HEK293T (cell line): ENCODE measurements around the gene SUB1.
"Not testable (repeated sequence)": the region's sequence is repeated elsewhere in the genome, so short reads cannot be mapped to it uniquely, and the experiment has no call there.

Experiments
- CTCF ChIA-PET: fragments of 350-600 bp; formaldehyde crosslinking; extraction: SDS; loops from one replicate; lab custom pipeline; 2021; ENCODE audit warnings: antibody characterized with exemption, inconsistent platforms; lab: Yijun Ruan, JAX
- POLR2A ChIA-PET: fragments of 350-600 bp; formaldehyde crosslinking; extraction: SDS; loops from one replicate; lab custom pipeline; 2020; ENCODE audit warnings: antibody characterized with exemption, inconsistent platforms; lab: Yijun Ruan, JAX
- DNase-seq: peaks from one replicate; pipeline ENCODE4 v3.0.0; 2012; ENCODE audit warnings: mixed read lengths; ENCODE audit errors: extremely low spot score
- ARNT ChIP-seq: fragments of 450-650 bp; IDR thresholded peaks from 2 replicates; pipeline ENCODE4 v1.6.1; 2017; ENCODE audit warnings: mild to moderate bottlenecking
- BHLHE40 ChIP-seq: fragments of 450-650 bp; IDR thresholded peaks from 2 replicates; pipeline ENCODE4 v1.6.1; 2016; ENCODE audit warnings: mild to moderate bottlenecking, moderate library complexity, borderline replicate concordance
- CTBP1 ChIP-seq: fragments of 450-650 bp; IDR thresholded peaks from 2 replicates; pipeline ENCODE4 v1.6.1; 2016; ENCODE audit warnings: borderline replicate concordance
- ELF4 ChIP-seq: fragments of 450-650 bp; IDR thresholded peaks from 2 replicates; pipeline ENCODE4 v1.6.1; 2017; ENCODE audit warnings: antibody characterized with exemption
- FOXA1 ChIP-seq: fragments of 450-650 bp; IDR thresholded peaks from 2 replicates; pipeline ENCODE4 v1.6.1; 2016; ENCODE audit warnings: mild to moderate bottlenecking
- FOXK2 ChIP-seq: fragments of 450-650 bp; IDR thresholded peaks from 2 replicates; pipeline ENCODE4 v1.6.1; 2016; ENCODE audit warnings: mild to moderate bottlenecking
- FOXM1 ChIP-seq: fragments of 450-650 bp; IDR thresholded peaks from 2 replicates; pipeline ENCODE4 v1.6.1; 2017; ENCODE audit warnings: mild to moderate bottlenecking, borderline replicate concordance
- HDGF ChIP-seq: fragments of 450-650 bp; IDR thresholded peaks from 2 replicates; pipeline ENCODE4 v1.6.1; 2017; ENCODE audit warnings: antibody characterized with exemption, borderline replicate concordance
- L3MBTL2 ChIP-seq: fragments of 450-650 bp; conservative IDR thresholded peaks from 2 replicates; pipeline ENCODE4 v1.6.1; 2016; ENCODE audit warnings: mild to moderate bottlenecking
- LEF1 ChIP-seq: fragments of 450-650 bp; IDR thresholded peaks from 2 replicates; pipeline ENCODE4 v1.6.1; 2017; ENCODE audit warnings: mild to moderate bottlenecking, borderline replicate concordance
- NFRKB ChIP-seq: fragments of 450-650 bp; IDR thresholded peaks from 2 replicates; pipeline ENCODE4 v1.6.1; 2016; ENCODE audit warnings: mild to moderate bottlenecking, moderate library complexity
- PKNOX1 ChIP-seq: fragments of 450-650 bp; IDR thresholded peaks from 2 replicates; pipeline ENCODE4 v1.6.1; 2016
- SP1 ChIP-seq: fragments of 450-650 bp; IDR thresholded peaks from 2 replicates; pipeline ENCODE4 v1.6.1; 2017
- SUZ12 ChIP-seq: fragments of 450-650 bp; IDR thresholded peaks from 2 replicates; pipeline ENCODE4 v1.6.1; 2016; ENCODE audit warnings: mild to moderate bottlenecking
- TARDBP ChIP-seq: fragments of 450-650 bp; IDR thresholded peaks from 2 replicates; pipeline ENCODE4 v1.6.1; 2016
- ZNF384 ChIP-seq: fragments of 450-650 bp; IDR thresholded peaks from 2 replicates; pipeline ENCODE4 v1.6.1; 2016

Gene SUB1

GRCh38 chr5:32563614-32564013 lies 21.7 kb upstream of the SUB1 start:
- CTCF ChIA-PET: no interaction called here
- POLR2A ChIA-PET: no interaction called here
- DNase-seq: no peak
- no peak for TF ChIP-seq NFRKB
- TF ChIP-seq FOXK2: no peak
- TF ChIP-seq ARNT: no peak
- no peak for TF ChIP-seq LEF1
- TF ChIP-seq ELF4: no peak
- TF ChIP-seq FOXM1: no peak
- TF ChIP-seq L3MBTL2: no peak
- TF ChIP-seq PKNOX1: no peak
- TF ChIP-seq CTBP1: no peak
- no peak for TF ChIP-seq SP1
- TF ChIP-seq FOXA1: no peak
- TF ChIP-seq BHLHE40: no peak
- no peak for TF ChIP-seq HDGF
- no peak for TF ChIP-seq SUZ12
- TF ChIP-seq TARDBP: no peak
- TF ChIP-seq ZNF384: no peak

DNA sequence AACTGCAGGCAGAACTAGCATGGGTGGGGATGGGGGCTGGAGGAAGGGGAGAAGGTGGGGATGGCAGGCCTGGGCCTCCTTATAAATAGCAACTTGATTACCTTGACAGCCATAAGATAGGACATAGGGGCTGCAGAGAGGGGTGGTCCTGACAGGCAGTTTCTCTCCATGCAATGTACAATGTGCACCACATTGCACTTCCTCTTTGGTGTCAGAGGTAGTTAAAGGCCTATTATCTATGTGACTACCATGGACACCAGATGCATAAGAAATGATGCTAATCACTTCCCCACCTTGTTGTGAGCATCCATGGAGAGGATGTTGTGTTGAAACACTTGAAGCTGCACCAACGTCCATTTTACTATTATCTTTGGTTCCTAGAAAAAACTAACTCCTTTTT lies 20.2 kb upstream of the SUB1 start:
- no peak for DNase-seq
- POLR2A ChIA-PET: no interaction called here
- TF ChIP-seq ARNT: no peak
- TF ChIP-seq FOXK2: no peak
- no peak for TF ChIP-seq LEF1
- no peak for TF ChIP-seq TARDBP
- no peak for TF ChIP-seq FOXM1
- no peak for TF ChIP-seq FOXA1
- TF ChIP-seq CTBP1: no peak
- no peak for TF ChIP-seq SUZ12
- no peak for TF ChIP-seq SP1
- no peak for TF ChIP-seq ZNF384
- TF ChIP-seq L3MBTL2: no peak
- CTCF ChIA-PET: no interaction called here

- ChIA-PET POLR2A (interaction anchor here (0.9 kb wide), 1 partner anchor 19 kb away, joined by 3 read pairs; the partner anchor contains the start of gene SUB1), CTCF (interaction anchor here (0.5 kb wide), 1 partner anchor 24 kb away, joined by 3 read pairs; no protein-coding TSS in a partner anchor)
- TF ChIP-seq HDGF (no peak), BHLHE40 (no peak), LEF1 (no peak), ZNF384 (no peak), FOXM1 (no peak), FOXK2 (no peak), L3MBTL2 (no peak), ELF4 (no peak), SP1 (no peak), SUZ12 (no peak)
- no peak for DNase-seq
Measured at GRCh38 chr5:32566319-32567111, 18.8 kb upstream of the SUB1 start.

- POLR2A ChIA-PET: no interaction called here
- CTCF ChIA-PET: no interaction called here
- no peak for DNase-seq
- TF ChIP-seq FOXA1 (no peak), FOXK2 (no peak), NFRKB (no peak), PKNOX1 (no peak), ARNT (no peak), FOXM1 (no peak), ZNF384 (no peak), LEF1 (no peak), SUZ12 (no peak), HDGF (no peak)
Measured at GRCh38 chr5:32571128-32571527, 14.2 kb upstream of the SUB1 start.

DNA sequence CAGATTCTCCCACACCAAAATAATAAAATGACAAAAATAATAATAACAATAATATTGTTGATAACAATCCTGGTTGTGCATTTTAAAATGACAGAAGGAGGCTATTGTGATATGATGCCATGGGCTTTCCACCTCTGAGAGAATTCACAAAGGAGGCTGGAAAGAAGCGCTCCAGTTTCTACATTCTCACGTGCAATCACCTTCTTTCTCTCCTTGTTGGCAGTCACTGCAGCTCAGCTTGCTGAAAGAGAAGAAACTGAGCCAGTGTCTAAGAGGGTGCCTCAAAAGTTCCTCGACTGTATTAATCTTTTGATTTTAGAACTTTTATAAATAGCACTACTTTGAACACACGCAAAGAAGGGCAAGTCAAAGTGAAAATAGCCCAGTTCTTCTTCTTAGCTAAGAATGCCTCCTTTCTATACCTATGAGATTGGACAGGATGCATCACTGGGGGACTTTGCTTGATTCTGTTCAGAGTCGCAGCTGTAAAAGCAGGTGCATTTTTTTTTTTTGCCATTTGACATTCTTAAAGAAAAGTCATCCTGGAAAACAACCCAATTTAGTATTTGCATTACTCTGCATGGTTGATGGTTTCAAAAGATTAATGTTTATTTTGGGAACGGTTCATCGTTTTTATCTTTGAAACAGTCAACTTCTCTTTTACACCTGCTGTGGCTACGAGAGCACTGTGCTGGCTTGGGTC lies 12.4 kb upstream of the SUB1 start:
- ChIA-PET POLR2A (interaction anchor here (1.5 kb wide), 1 partner anchor 12 kb away, joined by 4 read pairs; the partner anchor contains the start of gene SUB1), CTCF (no interaction called here)
- TF ChIP-seq SUZ12: no peak
- TF ChIP-seq SP1: no peak
- TF ChIP-seq TARDBP: no peak
- no peak for TF ChIP-seq LEF1
- no peak for TF ChIP-seq BHLHE40
- no peak for TF ChIP-seq ZNF384
- TF ChIP-seq L3MBTL2: no peak
- no peak for TF ChIP-seq ARNT
- no peak for DNase-seq

GRCh38 chr5:32573481-32573854 lies 11.9 kb upstream of the SUB1 start:
- POLR2A ChIA-PET: interaction anchor here (1.5 kb wide), 1 partner anchor 11 kb away, joined by 4 read pairs; the partner anchor contains the start of gene SUB1
- CTCF ChIA-PET, DNase-seq: not testable (repeated sequence)
